Gastrocnemius medialis (tissue), 4 donors: ENCODE results near the gene TIAM2. TPM values are rescaled to one million over a fixed set of nuclear protein-coding genes. Genes with fewer than 3 reads are reported as not detected.
A peak's percentile ranks its signal among the peaks of the same experiment; 100 is the strongest.

Experiments
- ATAC-seq, 2 donors: fragments of 150-250 bp; one replicate each; pipeline ENCODE4 v1.9.1; 2016
- DNase-seq, 2 donors: peaks; one replicate each; pipeline ENCODE4 v3.0.0-alpha.2; 2019
- H3K27ac ChIP-seq, 4 donors: fragments of 200-600 bp; sonication (generic); 1 replicate in 1 of 4; 2 replicates in 3 of 4; pipeline ENCODE4 v1.5.1; 2016 to 2018; ENCODE audit warnings: mild to moderate bottlenecking in 2 of 4, moderate library complexity in 1 of 4
- H3K27me3 ChIP-seq, 3 donors: fragments of 200-600 bp; sonication (generic) in 2 of 3; 1 replicate in 1 of 3; 2 replicates in 2 of 3; pipeline versions ENCODE4 v1.5.1 to v1.6.0; 2016 to 2019; ENCODE audit warnings: mild to moderate bottlenecking in 1 of 3, moderate library complexity in 1 of 3
- H3K36me3 ChIP-seq, 2 donors: fragments of 200-600 bp; sonication (generic) in 1 of 2; one replicate each; pipeline ENCODE4 v1.5.1; 2017 to 2018
- H3K4me1 ChIP-seq, 2 donors: fragments of 200-600 bp; sonication (generic) in 1 of 2; one replicate each; pipeline ENCODE4 v1.5.1; 2016 to 2017; ENCODE audit warnings: mild to moderate bottlenecking in 2 of 2
- H3K4me3 ChIP-seq, 4 donors: fragments of 200-600 bp; sonication (generic) in 3 of 4; 1 replicate in 1 of 4; 2 replicates in 3 of 4; pipeline ENCODE4 v1.5.1; 2016 to 2019; ENCODE audit warnings: mild to moderate bottlenecking in 2 of 4
- H3K9me3 ChIP-seq, 3 donors: fragments of 200-600 bp; sonication (generic) in 2 of 3; 1 replicate in 1 of 3; 2 replicates in 2 of 3; pipeline ENCODE4 v1.5.1; 2016 to 2019
- POLR2A ChIP-seq, 2 donors: fragments of 450-650 bp; IDR thresholded peaks; one replicate each; pipeline ENCODE4 v1.6.1; 2017; ENCODE audit warnings: antibody characterized with exemption in 2 of 2, mild to moderate bottlenecking in 2 of 2, moderate library complexity in 2 of 2
- in situ Hi-C, 4 donors: fragments of 200-750 bp; cut with MboI; loops; one replicate each; pipeline versions ENCODE4 v1.15.0 to v1.8.0; 2017; ENCODE audit warnings: low sequenced_read_pairs in 4 of 4
- intact Hi-C: fragments of 100-400 bp; cut with DNase I; formaldehyde crosslinking; loops from one replicate; pipeline ENCODE4 v1.15.1; 2023; ENCODE audit warnings: low total_unique reads
- total RNA-seq, 4 donors: library from RNA; depleted of rRNA; stranded (reverse); fragments of >200 nt; gene quantifications; one replicate each; pipeline versions ENCODE4 v1.1.0 to v1.2.3, GENCODE V29; 2016
- TF ChIP-seq, protein P1 (sequence below), 5 experiments: fragments of 450-650 bp in 3 of 5; fragments of 200-600 bp in 2 of 5; sonication (generic) in 2 of 5; IDR thresholded peaks in 4 of 5; conservative IDR thresholded peaks in 1 of 5; 1 replicate in 4 of 5; 2 replicates in 1 of 5; pipeline ENCODE4 v1.5.1; 2016 to 2019; ENCODE audit warnings: antibody characterized with exemption in 5 of 5, mild to moderate bottlenecking in 3 of 5, moderate library complexity in 3 of 5

TIAM2 gene
- total RNA-seq, 4 donors from 2014 or later, result 4.4 to 18.8 (median 13.6) TPM

DNA sequence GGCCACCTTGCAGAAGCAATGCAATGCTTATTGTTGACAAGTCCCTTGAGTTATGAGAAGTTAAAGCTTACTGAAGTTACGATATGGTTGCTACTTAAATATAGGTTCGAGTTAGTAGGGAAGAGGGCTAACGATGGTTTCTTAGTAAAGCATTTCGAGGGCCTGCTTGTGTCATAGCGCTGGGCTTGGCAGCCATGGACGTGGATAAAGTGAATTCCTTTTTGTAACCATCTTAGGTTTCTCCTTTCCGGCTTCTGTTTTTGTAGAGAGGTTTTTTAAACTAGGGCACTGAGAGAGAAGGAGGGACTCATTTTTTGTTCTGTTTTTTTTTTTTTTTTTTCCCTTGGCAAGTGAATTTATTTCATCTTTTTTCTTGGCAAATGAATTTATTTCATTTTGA lies 27.6 kb downstream of the TIAM2 start:
- Histone ChIP-seq H3K4me3 (no peak overlapping the region), H3K27me3 (no peaks in the 10 kb centered on the region), H3K4me1 (peaks cover 7 to 15% of the 10 kb centered on the region in 2 donors), H3K27ac (no peak overlapping the region), H3K9me3 (no peaks in the 10 kb centered on the region), H3K36me3 (no peaks in the 10 kb centered on the region)
- DNase-seq (no peak), ATAC-seq (no peak)
- in situ Hi-C loops, result no loop called here
- no peak for TF ChIP-seq POLR2A (IDR thresholded peaks at IDR 0.05)
- TF ChIP-seq, protein P1, sequence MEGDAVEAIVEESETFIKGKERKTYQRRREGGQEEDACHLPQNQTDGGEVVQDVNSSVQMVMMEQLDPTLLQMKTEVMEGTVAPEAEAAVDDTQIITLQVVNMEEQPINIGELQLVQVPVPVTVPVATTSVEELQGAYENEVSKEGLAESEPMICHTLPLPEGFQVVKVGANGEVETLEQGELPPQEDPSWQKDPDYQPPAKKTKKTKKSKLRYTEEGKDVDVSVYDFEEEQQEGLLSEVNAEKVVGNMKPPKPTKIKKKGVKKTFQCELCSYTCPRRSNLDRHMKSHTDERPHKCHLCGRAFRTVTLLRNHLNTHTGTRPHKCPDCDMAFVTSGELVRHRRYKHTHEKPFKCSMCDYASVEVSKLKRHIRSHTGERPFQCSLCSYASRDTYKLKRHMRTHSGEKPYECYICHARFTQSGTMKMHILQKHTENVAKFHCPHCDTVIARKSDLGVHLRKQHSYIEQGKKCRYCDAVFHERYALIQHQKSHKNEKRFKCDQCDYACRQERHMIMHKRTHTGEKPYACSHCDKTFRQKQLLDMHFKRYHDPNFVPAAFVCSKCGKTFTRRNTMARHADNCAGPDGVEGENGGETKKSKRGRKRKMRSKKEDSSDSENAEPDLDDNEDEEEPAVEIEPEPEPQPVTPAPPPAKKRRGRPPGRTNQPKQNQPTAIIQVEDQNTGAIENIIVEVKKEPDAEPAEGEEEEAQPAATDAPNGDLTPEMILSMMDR (IDR thresholded peaks at IDR 0.05 in 4 of 5, conservative IDR thresholded peaks at IDR 0.05 in 1 of 5), result no peak
- intact Hi-C loops, result loop anchor here (5.0 kb wide), 1 partner anchor 135 kb away; no protein-coding TSS in a partner anchor

DNA sequence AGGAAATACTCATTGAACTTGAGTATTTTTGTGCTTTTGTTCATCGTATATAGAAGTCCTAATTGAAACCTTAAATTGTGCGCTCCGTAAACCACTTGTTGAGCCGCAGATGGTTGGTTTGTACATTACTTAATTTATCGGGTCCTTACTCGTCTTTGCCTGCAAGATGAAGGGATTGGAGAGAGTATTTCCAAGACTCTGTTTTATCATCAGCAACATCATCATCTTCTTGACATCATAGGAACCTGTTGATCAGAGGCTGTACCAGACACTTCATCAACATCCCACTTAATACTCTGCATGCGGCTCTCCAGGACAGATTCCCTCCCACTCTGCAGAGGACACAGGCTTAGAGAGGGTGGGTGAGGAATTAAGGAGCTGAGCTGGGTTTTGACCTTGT lies 28.6 kb downstream of the TIAM2 start:
- Histone ChIP-seq H3K36me3 (no peaks in the 10 kb centered on the region), H3K4me3 (no peak overlapping the region), H3K27me3 (no peaks in the 10 kb centered on the region), H3K27ac (no peak overlapping the region), H3K4me1 (peaks cover 7 to 15% of the 10 kb centered on the region in 2 donors), H3K9me3 (no peaks in the 10 kb centered on the region)
- in situ Hi-C loops (no loop called here), intact Hi-C loops (loop anchor here (5.0 kb wide), 1 partner anchor 134 kb away; no protein-coding TSS in a partner anchor)
- TF ChIP-seq POLR2A (IDR thresholded peaks at IDR 0.05), result no peak
- TF ChIP-seq, protein P1 (IDR thresholded peaks at IDR 0.05 in 4 of 5, conservative IDR thresholded peaks at IDR 0.05 in 1 of 5), result no peak
- ATAC-seq, result no peak
- DNase-seq, result no peak

DNA sequence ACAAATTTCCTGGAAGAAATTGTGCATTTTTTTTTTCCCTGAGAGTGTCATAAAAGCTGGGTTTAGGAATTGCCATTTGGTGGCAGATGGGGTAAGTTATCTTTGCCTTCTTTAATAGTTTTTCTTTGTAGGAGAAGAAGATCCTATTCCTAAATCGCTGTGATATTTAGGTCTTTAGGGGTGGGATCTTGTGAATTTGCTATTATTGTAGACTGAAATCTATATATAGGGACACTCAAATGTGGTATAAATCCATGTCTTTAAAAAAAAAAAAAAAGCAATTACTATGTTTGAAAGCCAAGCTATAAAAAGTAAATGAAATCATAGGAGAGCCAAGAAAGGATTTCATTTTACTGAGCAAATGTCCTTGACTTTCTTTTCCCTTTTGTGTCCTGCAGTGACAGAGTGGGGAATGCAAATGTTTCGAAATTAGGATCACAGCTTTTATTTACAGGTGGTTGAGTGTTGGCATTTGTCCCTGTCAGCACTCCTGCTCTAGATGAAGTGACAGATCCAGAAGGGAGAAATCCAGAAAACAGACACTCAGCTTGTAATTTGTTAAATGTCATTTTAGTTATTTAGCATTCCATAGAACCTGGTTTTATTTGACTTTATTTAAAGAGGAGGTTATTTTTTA lies 29.4 kb downstream of the TIAM2 start:
- in situ Hi-C loops (no loop called here), intact Hi-C loops (loop anchor here (5.0 kb wide), 1 partner anchor 133 kb away; no protein-coding TSS in a partner anchor)
- DNase-seq, result peak in 1 of 2 donors; percentile 10
- Histone ChIP-seq H3K27me3 (no peaks in the 10 kb centered on the region), H3K36me3 (no peaks in the 10 kb centered on the region), H3K4me3 (no peak overlapping the region), H3K4me1 (peaks cover 7 to 15% of the 10 kb centered on the region in 2 donors), H3K9me3 (no peaks in the 10 kb centered on the region), H3K27ac (peak overlapping the region in 1 of 4 donors; percentile 28)
- no peak for TF ChIP-seq POLR2A (IDR thresholded peaks at IDR 0.05)
- TF ChIP-seq, protein P1 (IDR thresholded peaks at IDR 0.05 in 4 of 5, conservative IDR thresholded peaks at IDR 0.05 in 1 of 5), result no peak
- ATAC-seq, result no peak

DNA sequence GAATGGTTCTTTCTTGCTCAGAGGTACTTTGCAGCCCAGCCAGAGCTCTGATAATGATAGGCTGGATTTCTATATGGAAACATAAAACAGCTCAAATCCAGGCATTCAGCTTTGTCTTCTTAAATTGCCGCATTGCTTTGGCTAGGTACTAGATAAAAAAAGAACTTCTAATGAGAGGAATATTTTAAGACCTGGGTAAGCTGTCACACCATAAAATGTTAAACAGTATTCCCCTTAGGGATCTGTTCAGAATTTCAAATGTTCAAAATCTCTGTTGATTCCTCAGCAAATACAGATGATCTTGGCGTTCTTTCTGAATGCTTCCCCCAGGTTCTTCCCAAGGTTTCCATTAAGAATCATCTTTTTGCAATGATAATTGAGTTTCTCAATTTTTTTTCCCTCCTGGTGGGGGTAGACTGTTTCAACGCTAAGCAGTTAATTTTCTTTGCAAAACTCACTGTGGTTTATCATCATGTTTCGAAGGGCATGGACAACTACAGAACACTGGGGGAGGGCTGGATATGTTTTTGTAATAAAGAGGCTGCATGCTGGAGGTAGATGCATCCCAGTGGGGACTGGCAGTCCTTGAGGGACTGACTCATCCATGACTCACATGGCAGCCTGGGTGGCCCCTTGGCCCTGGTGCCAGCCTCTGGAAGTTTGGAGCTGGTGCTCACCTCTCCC lies 31.0 kb downstream of the TIAM2 start:
- Histone ChIP-seq H3K4me3 (no peak overlapping the region), H3K4me1 (peaks cover 7 to 15% of the 10 kb centered on the region in 2 donors), H3K9me3 (no peaks in the 10 kb centered on the region), H3K27me3 (no peaks in the 10 kb centered on the region), H3K36me3 (no peaks in the 10 kb centered on the region), H3K27ac (peak overlapping the region; percentile 40 to 55 (median 50))
- in situ Hi-C loops (no loop called here), intact Hi-C loops (no loop called here)
- TF ChIP-seq, protein P1 (IDR thresholded peaks at IDR 0.05 in 4 of 5, conservative IDR thresholded peaks at IDR 0.05 in 1 of 5), result no peak
- TF ChIP-seq POLR2A (IDR thresholded peaks at IDR 0.05), result no peak
- peak; percentile 52 to 79 for DNase-seq
- ATAC-seq, result peak; percentile 92
